ENCODE results near the gene TRIP12.
"Not testable (repeated sequence)": the region's sequence is repeated elsewhere in the genome, so short reads cannot be mapped to it uniquely, and the experiment has no call there.

Gene TRIP12

GRCh38 chr2:229921892-229922448 is at the start of gene TRIP12:
Gene TRIP12, minus strand, starts transcription at chr2:229922009. Its CDS starts 41,930 bp downstream, at chr2:229880079.
- Histone ChIP-seq H3K27ac (ENCODE audit: low read length) (peak within 1 kb of the TSS; percentile 97), H3K36me3 (ENCODE audit: insufficient read depth, low read depth, low read length) (peaks cover 15% of the 10 kb centered on the region), H3K4me3 (ENCODE audit: low read length) (peak within 1 kb of the TSS; percentile 90), H3K9ac (ENCODE audit: low read depth, low read length) (peak within 1 kb of the TSS; percentile 86), H3K9me3 (ENCODE audit: insufficient read depth, low read depth, low read length) (no peaks in the 10 kb centered on the region), H3K4me1 (ENCODE audit: insufficient read depth, low read length) (peaks cover 3% of the 10 kb centered on the region; the same call in 1 of the 2 replicates), H3K27me3 (ENCODE audit: insufficient read depth, low read length) (no peaks in the 10 kb centered on the region)

DNA sequence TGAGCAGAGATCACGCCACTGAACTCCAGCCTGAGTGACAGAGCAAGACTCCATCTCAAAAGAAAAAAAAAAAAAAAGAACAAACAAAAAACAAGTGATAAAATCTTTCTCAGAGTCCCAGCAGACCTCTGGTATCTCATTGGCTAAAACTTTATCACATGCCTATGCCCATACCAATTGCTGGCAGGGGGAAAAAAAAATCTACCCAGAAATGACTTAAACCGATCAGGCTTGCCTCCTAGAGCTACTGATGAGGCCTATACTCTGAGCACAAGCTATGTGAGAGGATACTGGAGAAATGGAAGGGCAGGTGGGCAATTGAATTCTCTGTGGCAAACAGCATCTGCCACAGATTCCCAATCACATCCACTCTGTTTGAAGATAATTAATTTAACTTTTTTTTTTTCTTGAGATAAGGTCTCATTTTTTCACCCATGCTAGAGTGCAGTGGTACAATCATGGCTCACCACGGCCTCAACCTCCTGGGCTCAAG is 49.5 kb upstream of the TRIP12 start:
- H3K9ac ChIP-seq (ENCODE audit: low read depth, low read length): no peak overlapping the region
- H3K27me3 ChIP-seq (ENCODE audit: insufficient read depth, low read length): no peaks in the 10 kb centered on the region
- H3K27ac ChIP-seq (ENCODE audit: low read length): no peak overlapping the region
- no peaks in the 10 kb centered on the region for H3K9me3 ChIP-seq (ENCODE audit: insufficient read depth, low read depth, low read length)
- no peaks in the 10 kb centered on the region for H3K4me1 ChIP-seq (ENCODE audit: insufficient read depth, low read length)
- no peak overlapping the region for H3K4me3 ChIP-seq (ENCODE audit: low read length)
- H3K36me3 ChIP-seq (ENCODE audit: insufficient read depth, low read depth, low read length): no peaks in the 10 kb centered on the region

DNA sequence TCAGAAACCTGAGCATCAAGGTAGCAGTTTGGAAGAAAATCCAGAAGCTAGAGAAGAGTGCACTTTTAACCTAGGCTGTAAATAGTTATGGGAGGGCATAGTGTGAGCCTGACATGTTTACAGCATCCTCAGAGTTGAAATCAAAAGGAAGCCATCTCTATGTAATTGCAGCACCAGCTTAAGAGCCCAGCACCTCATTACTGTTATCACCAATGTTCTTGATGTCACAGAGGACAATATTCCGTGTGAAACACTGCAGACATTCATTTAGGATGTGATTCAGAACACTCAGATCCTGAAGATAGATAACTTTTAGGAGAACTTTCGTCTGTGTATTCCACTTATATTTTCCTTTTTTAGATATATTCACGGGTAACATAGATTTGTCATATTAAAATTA is 48.6 kb upstream of the TRIP12 start:
- no peaks in the 10 kb centered on the region for H3K9me3 ChIP-seq (ENCODE audit: insufficient read depth, low read depth, low read length)
- H3K36me3 ChIP-seq (ENCODE audit: insufficient read depth, low read depth, low read length): no peaks in the 10 kb centered on the region
- H3K27me3 ChIP-seq (ENCODE audit: insufficient read depth, low read length): no peaks in the 10 kb centered on the region
- no peak overlapping the region for H3K4me3 ChIP-seq (ENCODE audit: low read length)
- no peak overlapping the region for H3K9ac ChIP-seq (ENCODE audit: low read depth, low read length)
- no peak overlapping the region for H3K27ac ChIP-seq (ENCODE audit: low read length)
- no peaks in the 10 kb centered on the region for H3K4me1 ChIP-seq (ENCODE audit: insufficient read depth, low read length)

DNA sequence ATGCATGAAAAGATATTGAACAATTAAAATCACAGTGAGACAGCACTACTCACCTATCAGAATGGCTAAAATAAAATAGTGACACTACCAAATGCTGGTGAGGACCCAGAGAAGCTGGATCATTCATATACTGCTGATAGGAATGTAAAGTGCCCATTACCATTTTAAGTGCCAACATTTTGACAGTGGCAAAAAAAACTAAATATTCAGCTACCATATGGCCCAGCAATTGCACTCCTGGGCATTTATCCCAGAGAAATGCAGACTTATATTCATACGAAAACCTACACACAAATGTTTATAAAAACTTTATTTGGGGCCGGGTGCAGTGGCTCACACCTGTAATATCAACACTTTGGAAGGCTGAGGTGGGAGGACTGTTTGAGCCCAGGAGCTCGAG is 48.1 kb upstream of the TRIP12 start:
- Histone ChIP-seq H3K27ac (ENCODE audit: low read length) (no peak overlapping the region), H3K9me3 (ENCODE audit: insufficient read depth, low read depth, low read length) (no peaks in the 10 kb centered on the region), H3K9ac (ENCODE audit: low read depth, low read length) (no peak overlapping the region), H3K36me3 (ENCODE audit: insufficient read depth, low read depth, low read length) (no peaks in the 10 kb centered on the region), H3K4me3 (ENCODE audit: low read length) (no peak overlapping the region), H3K4me1 (ENCODE audit: insufficient read depth, low read length) (no peaks in the 10 kb centered on the region), H3K27me3 (ENCODE audit: insufficient read depth, low read length) (no peaks in the 10 kb centered on the region)

DNA sequence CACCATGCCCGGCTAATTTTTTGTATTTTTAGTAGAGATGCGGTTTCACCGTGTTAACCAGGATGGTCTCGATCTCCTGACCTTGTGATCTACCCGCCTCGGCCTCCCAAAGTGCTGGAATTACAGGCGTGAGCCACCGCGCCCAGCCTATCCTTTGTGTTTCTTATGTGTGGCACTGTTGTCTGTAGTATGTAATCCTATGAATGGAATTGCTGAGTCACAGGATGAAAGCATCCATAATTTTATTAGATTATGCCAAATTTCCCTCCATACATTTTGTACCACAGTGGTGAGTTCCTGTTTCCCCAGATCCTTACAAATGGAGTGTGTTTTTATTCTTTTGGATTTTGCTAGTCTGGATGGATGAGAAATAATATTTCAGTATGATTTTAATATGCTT is 41.8 kb upstream of the TRIP12 start:
- H3K9me3 ChIP-seq (ENCODE audit: insufficient read depth, low read depth, low read length); H3K4me1 ChIP-seq (ENCODE audit: insufficient read depth, low read length); H3K36me3 ChIP-seq (ENCODE audit: insufficient read depth, low read depth, low read length): not testable (repeated sequence)

GRCh38 chr2:229956491-229956890 is 34.7 kb upstream of the TRIP12 start:
- no peaks in the 10 kb centered on the region for H3K9me3 ChIP-seq (ENCODE audit: insufficient read depth, low read depth, low read length)
- no peak overlapping the region for H3K9ac ChIP-seq (ENCODE audit: low read depth, low read length)
- no peaks in the 10 kb centered on the region for H3K36me3 ChIP-seq (ENCODE audit: insufficient read depth, low read depth, low read length)
- H3K27me3 ChIP-seq (ENCODE audit: insufficient read depth, low read length): no peaks in the 10 kb centered on the region
- 0 out of 2 replicates have a peak, but pooled peaks cover 3% of the 10 kb centered on the region for H3K4me1 ChIP-seq (ENCODE audit: insufficient read depth, low read length)
- no peak overlapping the region for H3K27ac ChIP-seq (ENCODE audit: low read length)
- H3K4me3 ChIP-seq (ENCODE audit: low read length): no peak overlapping the region

More for the DNA sequence above, 41.8 kb upstream of the TRIP12 start:
- H3K4me3 ChIP-seq (ENCODE audit: low read length); H3K27ac ChIP-seq (ENCODE audit: low read length); H3K27me3 ChIP-seq (ENCODE audit: insufficient read depth, low read length); H3K9ac ChIP-seq (ENCODE audit: low read depth, low read length): not testable (repeated sequence)

GRCh38 chr2:229955663-229956062 is 33.9 kb upstream of the TRIP12 start:
- H3K27ac ChIP-seq (ENCODE audit: low read length): no peak overlapping the region
- H3K4me1 ChIP-seq (ENCODE audit: insufficient read depth, low read length): 0 out of 2 replicates have a peak, but pooled peaks cover 5% of the 10 kb centered on the region
- H3K27me3 ChIP-seq (ENCODE audit: insufficient read depth, low read length): no peaks in the 10 kb centered on the region
- no peaks in the 10 kb centered on the region for H3K36me3 ChIP-seq (ENCODE audit: insufficient read depth, low read depth, low read length)
- H3K9me3 ChIP-seq (ENCODE audit: insufficient read depth, low read depth, low read length): no peaks in the 10 kb centered on the region
- H3K4me3 ChIP-seq (ENCODE audit: low read length): no peak overlapping the region
- no peak overlapping the region for H3K9ac ChIP-seq (ENCODE audit: low read depth, low read length)

DNA sequence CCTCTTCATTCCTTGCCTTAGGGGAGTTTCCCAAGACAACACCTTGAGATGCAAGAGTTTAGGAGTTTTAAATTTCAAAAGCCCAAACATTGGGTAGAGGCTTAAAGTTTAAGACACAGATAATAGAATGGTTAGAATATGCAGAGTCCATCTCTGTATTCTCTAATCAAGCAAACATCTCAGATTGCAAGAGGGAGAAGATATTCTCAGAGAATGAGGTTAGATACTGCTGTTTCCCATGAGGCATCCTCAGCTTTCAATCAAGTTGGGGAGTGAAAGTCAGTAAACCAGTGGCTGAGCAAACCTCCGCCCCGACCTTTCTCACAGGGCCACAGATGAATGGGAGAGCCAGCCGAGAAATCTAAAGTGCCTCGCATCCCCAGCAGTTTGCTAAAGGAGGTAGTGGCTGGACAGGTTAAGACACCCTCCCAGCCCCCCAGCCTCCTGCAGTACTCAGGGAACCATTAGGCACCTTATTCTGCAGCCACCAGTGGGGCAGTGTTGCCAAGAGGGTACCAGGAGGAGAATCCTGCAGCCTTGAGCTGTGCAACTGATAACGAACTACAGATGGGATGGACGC is 30.5 kb upstream of the TRIP12 start:
- H3K27ac ChIP-seq (ENCODE audit: low read length): no peak overlapping the region

GRCh38 chr2:229947544-229947943 is 25.7 kb upstream of the TRIP12 start:
- Histone ChIP-seq H3K4me1 (ENCODE audit: insufficient read depth, low read length) (0 out of 2 replicates have a peak, but pooled peaks cover 5% of the 10 kb centered on the region), H3K4me3 (ENCODE audit: low read length) (no peak overlapping the region), H3K9me3 (ENCODE audit: insufficient read depth, low read depth, low read length) (no peaks in the 10 kb centered on the region), H3K36me3 (ENCODE audit: insufficient read depth, low read depth, low read length) (no peaks in the 10 kb centered on the region), H3K9ac (ENCODE audit: low read depth, low read length) (no peak overlapping the region), H3K27ac (ENCODE audit: low read length) (no peak overlapping the region), H3K27me3 (ENCODE audit: insufficient read depth, low read length) (no peaks in the 10 kb centered on the region)

More for the DNA sequence above, 30.5 kb upstream of the TRIP12 start:
- Histone ChIP-seq H3K4me1 (ENCODE audit: insufficient read depth, low read length) (0 out of 2 replicates have a peak, but pooled peaks cover 5% of the 10 kb centered on the region), H3K27me3 (ENCODE audit: insufficient read depth, low read length) (no peaks in the 10 kb centered on the region), H3K4me3 (ENCODE audit: low read length) (peak overlapping the region; percentile 20; the same call in 1 of the 2 replicates), H3K9ac (ENCODE audit: low read depth, low read length) (peak overlapping the region; percentile 24; the same call in 1 of the 2 replicates), H3K36me3 (ENCODE audit: insufficient read depth, low read depth, low read length) (no peaks in the 10 kb centered on the region), H3K9me3 (ENCODE audit: insufficient read depth, low read depth, low read length) (no peaks in the 10 kb centered on the region)

DNA sequence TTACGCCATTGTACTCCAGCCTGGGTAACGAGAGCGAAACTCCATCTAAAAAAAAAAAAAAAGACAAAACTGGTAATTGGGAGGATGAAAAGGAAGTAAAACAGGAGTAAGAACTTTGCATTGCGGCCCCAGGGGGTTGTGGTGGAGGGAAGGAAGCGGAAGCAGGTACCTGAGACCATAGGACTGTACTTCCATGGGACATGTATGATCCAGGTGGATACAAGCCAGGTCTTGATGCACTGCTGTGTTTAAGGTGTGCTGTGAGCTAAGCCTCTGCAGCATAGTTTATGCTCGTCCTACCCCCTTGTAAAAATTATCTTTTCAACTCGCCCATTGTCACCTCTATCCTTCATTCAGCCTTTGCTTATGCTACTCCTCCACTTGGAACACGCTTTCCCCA is 24.2 kb upstream of the TRIP12 start:
- Histone ChIP-seq H3K9ac (ENCODE audit: low read depth, low read length) (no peak overlapping the region), H3K4me1 (ENCODE audit: insufficient read depth, low read length) (no peaks in the 10 kb centered on the region), H3K36me3 (ENCODE audit: insufficient read depth, low read depth, low read length) (no peaks in the 10 kb centered on the region), H3K4me3 (ENCODE audit: low read length) (no peak overlapping the region), H3K27me3 (ENCODE audit: insufficient read depth, low read length) (no peaks in the 10 kb centered on the region), H3K27ac (ENCODE audit: low read length) (no peak overlapping the region), H3K9me3 (ENCODE audit: insufficient read depth, low read depth, low read length) (no peaks in the 10 kb centered on the region)

- Histone ChIP-seq H3K9me3 (ENCODE audit: insufficient read depth, low read depth, low read length) (no peaks in the 10 kb centered on the region), H3K27ac (ENCODE audit: low read length) (no peak overlapping the region), H3K9ac (ENCODE audit: low read depth, low read length) (no peak overlapping the region), H3K36me3 (ENCODE audit: insufficient read depth, low read depth, low read length) (no peaks in the 10 kb centered on the region), H3K4me1 (ENCODE audit: insufficient read depth, low read length) (no peaks in the 10 kb centered on the region), H3K27me3 (ENCODE audit: insufficient read depth, low read length) (no peaks in the 10 kb centered on the region), H3K4me3 (ENCODE audit: low read length) (no peak overlapping the region)
These were observed 22.1 kb upstream of the TRIP12 start for GRCh38 chr2:229943770-229944449.

GRCh38 chr2:229943171-229943570 is 21.4 kb upstream of the TRIP12 start:
- no peaks in the 10 kb centered on the region for H3K9me3 ChIP-seq (ENCODE audit: insufficient read depth, low read depth, low read length)
- no peaks in the 10 kb centered on the region for H3K4me1 ChIP-seq (ENCODE audit: insufficient read depth, low read length)
- H3K4me3 ChIP-seq (ENCODE audit: low read length): no peak overlapping the region
- no peak overlapping the region for H3K27ac ChIP-seq (ENCODE audit: low read length)
- no peaks in the 10 kb centered on the region for H3K27me3 ChIP-seq (ENCODE audit: insufficient read depth, low read length)
- no peak overlapping the region for H3K9ac ChIP-seq (ENCODE audit: low read depth, low read length)
- H3K36me3 ChIP-seq (ENCODE audit: insufficient read depth, low read depth, low read length): no peaks in the 10 kb centered on the region

All from iPS-20b (cell line).